ENCODE measurements around the gene WDCP.
A peak's percentile ranks its signal among the peaks of the same experiment; 100 is the strongest.

WDCP gene

DNA sequence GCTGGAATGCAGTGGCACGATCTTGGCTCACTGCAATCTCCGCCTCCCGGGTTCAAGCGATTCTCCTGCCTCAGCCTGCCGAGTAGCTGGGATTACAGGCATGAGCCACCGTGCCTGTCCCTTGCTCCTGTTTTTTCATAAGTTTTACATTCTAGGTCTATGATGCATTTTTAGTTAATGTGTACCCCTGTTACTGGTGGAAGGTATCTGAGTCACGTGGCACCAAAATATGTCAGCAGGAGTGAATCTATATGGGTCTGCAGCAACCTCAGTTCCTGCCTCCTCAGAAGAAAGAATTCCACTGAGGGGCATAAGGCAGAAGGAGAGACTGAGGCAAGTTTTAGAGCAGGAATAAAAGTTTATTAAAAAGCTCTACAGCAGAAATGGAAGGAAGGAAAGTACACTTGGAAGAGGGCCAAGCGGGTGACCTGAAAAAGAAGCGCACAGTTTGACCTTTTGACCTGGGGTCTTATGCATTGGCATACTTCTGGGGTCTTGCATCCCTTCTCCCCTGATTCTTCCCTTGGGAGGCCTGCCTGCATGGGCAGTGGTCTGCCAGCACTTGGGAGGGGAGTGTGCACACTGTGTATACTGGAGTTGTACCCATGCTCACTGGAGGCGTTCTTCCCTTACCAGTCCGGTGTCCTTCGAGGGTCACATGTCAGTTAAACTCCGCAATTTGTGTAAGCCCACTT, 38.4 kb downstream of the WDCP start:
- ChIA-PET POLR2A (no interaction called here), CTCF (interaction anchor here (1.3 to 2.8 kb wide), 3 partner anchors 9 to 82 kb away, joined by 3 to 9 read pairs (median 5); partner anchors contain the start of gene ATAD2B)
- no peak for DNase-seq
- Histone ChIP-seq H3K36me3 (ENCODE audit: control insufficient read depth in 4 of 4, insufficient read depth in 4 of 4, low read length in 3 of 4) (no peaks in the 10 kb centered on the region), H3K27ac (ENCODE audit: insufficient read depth in 1 of 2, low read depth in 1 of 2, low read length in 2 of 2, poor library complexity in 1 of 2, severe bottlenecking in 2 of 2) (peak overlapping the region in 1 of 2 experiments; percentile 77), H3K27me3 (replicated peaks in 2 of 5; ENCODE audit: control insufficient read depth in 4 of 5, insufficient read depth in 5 of 5, low read length in 4 of 5) (peaks cover 0 to 10% (median 2%) of the 10 kb centered on the region in 5 experiments), H3K4me3 (ENCODE audit: control insufficient read depth in 1 of 7, extremely low read depth in 1 of 7, insufficient read depth in 4 of 7, low read depth in 2 of 7, low read length in 6 of 7) (no peak overlapping the region), H3K9me3 (ENCODE audit: control extremely low read depth in 1 of 5, control insufficient read depth in 4 of 5, insufficient read depth in 2 of 5, low read depth in 1 of 5, low read length in 4 of 5) (no peaks in the 10 kb centered on the region), H3K4me1 (ENCODE audit: control extremely low read depth in 1 of 4, control insufficient read depth in 4 of 4, insufficient read depth in 4 of 4, low read length in 3 of 4) (peaks cover 12 to 41% (median 27%) of the 10 kb centered on the region in 4 experiments)
- 87% methylated on average over 13 of the region's 13 CpGs for WGBS (ENCODE audit: insufficient coverage)

DNA sequence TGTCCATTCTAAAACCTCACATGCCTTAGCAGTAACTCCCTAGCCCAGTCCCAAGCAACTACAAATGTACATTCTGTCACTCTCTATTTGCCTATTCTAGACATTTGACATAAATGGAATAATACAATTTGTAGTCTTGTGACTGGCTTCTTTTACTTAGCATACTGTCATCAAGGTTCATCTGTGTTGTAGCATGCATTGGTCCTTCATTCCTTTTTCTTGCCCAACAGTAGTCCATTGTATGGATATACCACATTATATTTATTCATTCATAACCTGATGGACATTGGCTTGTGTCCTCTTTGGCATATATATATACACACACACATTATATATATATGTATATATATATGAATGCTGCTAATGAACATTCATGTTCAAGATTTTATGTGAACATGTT, 39.5 kb downstream of the WDCP start:
- Histone ChIP-seq H3K36me3 (ENCODE audit: control insufficient read depth in 4 of 4, insufficient read depth in 4 of 4, low read length in 3 of 4) (no peaks in the 10 kb centered on the region), H3K9me3 (ENCODE audit: control extremely low read depth in 1 of 5, control insufficient read depth in 4 of 5, insufficient read depth in 2 of 5, low read depth in 1 of 5, low read length in 4 of 5) (no peaks in the 10 kb centered on the region), H3K4me1 (ENCODE audit: control extremely low read depth in 1 of 4, control insufficient read depth in 4 of 4, insufficient read depth in 4 of 4, low read length in 3 of 4) (peaks cover 10 to 36% (median 27%) of the 10 kb centered on the region in 4 experiments), H3K27me3 (replicated peaks in 2 of 5; ENCODE audit: control insufficient read depth in 4 of 5, insufficient read depth in 5 of 5, low read length in 4 of 5) (peaks cover 0 to 10% (median 2%) of the 10 kb centered on the region in 5 experiments), H3K4me3 (ENCODE audit: control insufficient read depth in 1 of 7, extremely low read depth in 1 of 7, insufficient read depth in 4 of 7, low read depth in 2 of 7, low read length in 6 of 7) (no peak overlapping the region), H3K27ac (ENCODE audit: insufficient read depth in 1 of 2, low read depth in 1 of 2, low read length in 2 of 2, poor library complexity in 1 of 2, severe bottlenecking in 2 of 2) (no peak overlapping the region)
- ChIA-PET POLR2A (no interaction called here), CTCF (no interaction called here)
- no peak for DNase-seq

DNA sequence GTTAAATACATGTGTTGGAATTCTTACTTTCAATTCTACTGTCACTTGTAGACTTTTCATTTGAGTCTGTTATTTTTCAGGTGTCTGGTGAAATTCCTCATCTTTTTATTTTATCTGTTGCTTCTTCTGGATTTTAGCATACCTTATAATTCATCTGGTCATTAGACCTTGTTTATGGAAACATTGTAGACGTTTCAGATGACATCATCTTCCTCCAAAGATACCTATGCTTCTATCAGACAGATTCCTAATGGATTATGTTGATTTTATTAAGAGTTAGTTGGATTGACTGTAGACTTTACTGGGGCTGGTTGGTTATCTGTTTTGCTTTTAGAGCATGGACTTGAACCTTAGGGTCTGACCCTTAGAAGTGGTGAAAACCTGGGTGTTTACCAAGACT, 52.6 kb downstream of the WDCP start:
- H3K9me3 ChIP-seq (ENCODE audit: control extremely low read depth in 1 of 5, control insufficient read depth in 4 of 5, insufficient read depth in 2 of 5, low read depth in 1 of 5, low read length in 4 of 5), result no peaks in the 10 kb centered on the region
- no CpG with 5 or more reads among the region's 1 CpG for WGBS (ENCODE audit: insufficient coverage)
- peaks cover 2 to 8% (median 7%) of the 10 kb centered on the region in 4 experiments for H3K36me3 ChIP-seq (ENCODE audit: control insufficient read depth in 4 of 4, insufficient read depth in 4 of 4, low read length in 3 of 4)
- no peaks in the 10 kb centered on the region for H3K4me1 ChIP-seq (ENCODE audit: control extremely low read depth in 1 of 4, control insufficient read depth in 4 of 4, insufficient read depth in 4 of 4, low read length in 3 of 4)
- ChIA-PET CTCF (interaction anchor here (0.6 to 0.7 kb wide), 3 partner anchors 9 to 64 kb away, joined by 3 to 4 read pairs (median 3); no protein-coding TSS in a partner anchor), POLR2A (no interaction called here)
- H3K4me3 ChIP-seq (ENCODE audit: control insufficient read depth in 1 of 7, extremely low read depth in 1 of 7, insufficient read depth in 4 of 7, low read depth in 2 of 7, low read length in 6 of 7), result no peak overlapping the region
- no peak overlapping the region for H3K27ac ChIP-seq (ENCODE audit: insufficient read depth in 1 of 2, low read depth in 1 of 2, low read length in 2 of 2, poor library complexity in 1 of 2, severe bottlenecking in 2 of 2)
- DNase-seq, result no peak
- no peaks in the 10 kb centered on the region for H3K27me3 ChIP-seq (replicated peaks in 2 of 5; ENCODE audit: control insufficient read depth in 4 of 5, insufficient read depth in 5 of 5, low read length in 4 of 5)

DNA sequence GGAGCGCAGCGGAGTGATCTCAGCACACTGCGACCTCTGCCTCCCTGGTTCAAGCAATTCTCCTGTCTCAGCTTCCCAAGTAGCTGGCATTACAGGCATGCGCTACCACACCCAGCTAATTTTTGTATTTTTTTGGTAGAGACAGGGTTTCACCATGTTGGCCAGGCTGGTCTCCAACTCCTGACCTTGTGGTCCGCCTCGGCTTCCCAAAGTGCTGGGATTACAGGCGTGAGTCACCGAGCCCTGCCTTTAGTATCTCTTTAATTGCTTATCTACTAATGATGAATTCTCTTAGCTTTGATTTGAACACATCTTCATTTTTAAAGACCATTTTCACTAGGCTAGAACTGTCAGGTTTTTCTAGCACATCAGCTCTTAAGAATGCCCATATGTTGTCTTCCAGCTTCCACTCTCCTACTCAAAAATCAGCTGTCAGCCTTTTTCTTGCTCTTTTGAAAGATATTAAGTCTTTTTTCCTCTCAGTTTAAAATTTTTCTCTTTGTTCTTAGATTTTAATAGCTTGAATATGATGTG, 53.4 kb downstream of the WDCP start:
- WGBS (ENCODE audit: insufficient coverage), result 100% methylated on average over 8 of the region's 8 CpGs
- H3K4me3 ChIP-seq (ENCODE audit: control insufficient read depth in 1 of 7, extremely low read depth in 1 of 7, insufficient read depth in 4 of 7, low read depth in 2 of 7, low read length in 6 of 7), result no peak overlapping the region
- peaks cover 2 to 8% (median 6%) of the 10 kb centered on the region in 4 experiments for H3K36me3 ChIP-seq (ENCODE audit: control insufficient read depth in 4 of 4, insufficient read depth in 4 of 4, low read length in 3 of 4)
- H3K9me3 ChIP-seq (ENCODE audit: control extremely low read depth in 1 of 5, control insufficient read depth in 4 of 5, insufficient read depth in 2 of 5, low read depth in 1 of 5, low read length in 4 of 5), result no peaks in the 10 kb centered on the region
- ChIA-PET POLR2A (no interaction called here), CTCF (interaction anchor here (1.2 kb wide), 1 partner anchor 66 kb away, joined by 3 read pairs; no protein-coding TSS in a partner anchor)
- DNase-seq, result no peak
- H3K4me1 ChIP-seq (ENCODE audit: control extremely low read depth in 1 of 4, control insufficient read depth in 4 of 4, insufficient read depth in 4 of 4, low read length in 3 of 4), result no peaks in the 10 kb centered on the region
- H3K27me3 ChIP-seq (replicated peaks in 2 of 5; ENCODE audit: control insufficient read depth in 4 of 5, insufficient read depth in 5 of 5, low read length in 4 of 5), result no peaks in the 10 kb centered on the region
- no peak overlapping the region for H3K27ac ChIP-seq (ENCODE audit: insufficient read depth in 1 of 2, low read depth in 1 of 2, low read length in 2 of 2, poor library complexity in 1 of 2, severe bottlenecking in 2 of 2)

DNA sequence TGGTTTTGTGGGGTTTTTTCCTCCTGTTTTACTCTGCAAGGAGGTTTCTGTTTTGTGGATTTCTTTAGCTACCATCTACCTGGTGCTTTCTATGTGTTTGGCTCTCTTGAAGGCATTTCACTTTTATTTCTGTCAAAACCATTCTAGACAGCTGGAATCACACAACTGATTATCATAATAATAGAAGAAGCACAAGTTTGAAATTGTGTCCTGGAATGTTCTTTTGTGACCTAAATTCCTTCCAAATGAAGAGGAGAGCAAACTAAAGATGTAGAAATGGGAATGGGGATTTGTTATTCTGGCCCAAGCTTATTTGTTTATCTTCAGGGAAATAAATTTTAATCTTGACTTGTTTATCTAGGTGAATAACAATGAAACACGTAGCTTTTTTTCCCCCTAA, 54.3 kb downstream of the WDCP start:
- ChIA-PET POLR2A (no interaction called here), CTCF (interaction anchor here (1.2 kb wide), 1 partner anchor 67 kb away, joined by 3 read pairs; no protein-coding TSS in a partner anchor)
- DNase-seq, result no peak
- H3K36me3 ChIP-seq (ENCODE audit: control insufficient read depth in 4 of 4, insufficient read depth in 4 of 4, low read length in 3 of 4), result peaks cover 2 to 8% (median 5%) of the 10 kb centered on the region in 4 experiments
- WGBS (ENCODE audit: insufficient coverage), result no CpG with 5 or more reads among the region's 1 CpG
- H3K27me3 ChIP-seq (replicated peaks in 2 of 5; ENCODE audit: control insufficient read depth in 4 of 5, insufficient read depth in 5 of 5, low read length in 4 of 5), result no peaks in the 10 kb centered on the region
- no peak overlapping the region for H3K4me3 ChIP-seq (ENCODE audit: control insufficient read depth in 1 of 7, extremely low read depth in 1 of 7, insufficient read depth in 4 of 7, low read depth in 2 of 7, low read length in 6 of 7)
- no peaks in the 10 kb centered on the region for H3K4me1 ChIP-seq (ENCODE audit: control extremely low read depth in 1 of 4, control insufficient read depth in 4 of 4, insufficient read depth in 4 of 4, low read length in 3 of 4)
- no peak overlapping the region for H3K27ac ChIP-seq (ENCODE audit: insufficient read depth in 1 of 2, low read depth in 1 of 2, low read length in 2 of 2, poor library complexity in 1 of 2, severe bottlenecking in 2 of 2)
- no peaks in the 10 kb centered on the region for H3K9me3 ChIP-seq (ENCODE audit: control extremely low read depth in 1 of 5, control insufficient read depth in 4 of 5, insufficient read depth in 2 of 5, low read depth in 1 of 5, low read length in 4 of 5)

DNA sequence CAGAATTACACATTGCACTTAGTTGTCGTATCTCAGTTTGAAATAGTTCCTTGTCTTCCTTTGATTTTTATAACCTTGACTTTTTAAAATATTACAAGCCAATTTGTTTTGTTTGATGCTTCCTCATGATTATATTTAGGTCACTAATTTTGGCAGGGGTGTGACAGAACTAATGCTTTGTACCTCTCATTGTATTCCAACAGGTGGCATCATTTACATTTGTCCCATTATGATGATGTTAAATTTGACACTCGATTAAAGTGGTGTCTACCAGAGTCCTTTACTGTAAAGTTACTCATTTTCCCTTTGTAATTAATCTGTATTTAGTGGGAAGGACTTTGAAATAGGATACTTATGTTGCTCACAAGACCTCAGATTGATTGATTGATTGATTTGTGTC, 58.8 kb downstream of the WDCP start:
- CTCF ChIA-PET, result interaction anchor here (1.0 kb wide), 2 partner anchors 17 to 23 kb away, joined by 3 read pairs; no protein-coding TSS in a partner anchor
- Histone ChIP-seq H3K4me1 (ENCODE audit: control extremely low read depth in 1 of 4, control insufficient read depth in 4 of 4, insufficient read depth in 4 of 4, low read length in 3 of 4) (no peaks in the 10 kb centered on the region), H3K36me3 (ENCODE audit: control insufficient read depth in 4 of 4, insufficient read depth in 4 of 4, low read length in 3 of 4) (peaks cover 4 to 14% (median 5%) of the 10 kb centered on the region in 4 experiments), H3K27ac (ENCODE audit: insufficient read depth in 1 of 2, low read depth in 1 of 2, low read length in 2 of 2, poor library complexity in 1 of 2, severe bottlenecking in 2 of 2) (no peak overlapping the region), H3K4me3 (ENCODE audit: control insufficient read depth in 1 of 7, extremely low read depth in 1 of 7, insufficient read depth in 4 of 7, low read depth in 2 of 7, low read length in 6 of 7) (no peak overlapping the region), H3K27me3 (replicated peaks in 2 of 5; ENCODE audit: control insufficient read depth in 4 of 5, insufficient read depth in 5 of 5, low read length in 4 of 5) (no peaks in the 10 kb centered on the region), H3K9me3 (ENCODE audit: control extremely low read depth in 1 of 5, control insufficient read depth in 4 of 5, insufficient read depth in 2 of 5, low read depth in 1 of 5, low read length in 4 of 5) (no peaks in the 10 kb centered on the region)
- no CpG with 5 or more reads among the region's 2 CpGs for WGBS (ENCODE audit: insufficient coverage)
- POLR2A ChIA-PET, result no interaction called here
- DNase-seq, result peak; percentile 44 to 74 (median 73)

Data from common myeloid progenitor, CD34-positive (primary cell).